GM19452 (cell line): Measurements from ENCODE around the gene DLG2.
A peak's percentile ranks its signal among the peaks of the same experiment; 100 is the strongest.

Experiments used
- ATAC-seq: cut with Tn5 transposase; IDR thresholded peaks from one replicate; pipeline ENCODE4 v1.9.1; 2021; ENCODE audit not compliant: unreplicated experiment

Gene DLG2

GRCh38 chr11:84524422-84525051 lies 1102.6 kb downstream of the DLG2 start:
- ATAC-seq = no peak

- no peak for ATAC-seq
Measured at GRCh38 chr11:84522331-84522730, 1104.8 kb downstream of the DLG2 start.

GRCh38 chr11:84518631-84519183 lies 1108.4 kb downstream of the DLG2 start:
- ATAC-seq = no peak

GRCh38 chr11:84514436-84514835 lies 1112.7 kb downstream of the DLG2 start:
- ATAC-seq = no peak

GRCh38 chr11:84503503-84503902 lies 1123.6 kb downstream of the DLG2 start:
- no peak for ATAC-seq

- no peak for ATAC-seq
Measured at GRCh38 chr11:84501750-84502149, 1125.4 kb downstream of the DLG2 start.

- ATAC-seq = no peak
Measured at GRCh38 chr11:84497981-84498411, 1129.1 kb downstream of the DLG2 start.

- ATAC-seq = no peak
Measured at GRCh38 chr11:84497181-84497580, 1130.0 kb downstream of the DLG2 start.

- no peak for ATAC-seq
Measured at GRCh38 chr11:84496122-84496521, 1131.0 kb downstream of the DLG2 start.

- ATAC-seq = no peak
Measured at GRCh38 chr11:84480131-84480530, 1147.0 kb downstream of the DLG2 start.

GRCh38 chr11:84476581-84476980 lies 1150.6 kb downstream of the DLG2 start:
- no peak for ATAC-seq

GRCh38 chr11:84471501-84471900 lies 1155.6 kb downstream of the DLG2 start:
- ATAC-seq = no peak

- ATAC-seq = no peak
Measured at GRCh38 chr11:84468235-84468634, 1158.9 kb downstream of the DLG2 start.

GRCh38 chr11:84465040-84465439 lies 1162.1 kb downstream of the DLG2 start:
- no peak for ATAC-seq

- ATAC-seq = no peak
Measured at GRCh38 chr11:84455691-84456090, 1171.5 kb downstream of the DLG2 start.

- ATAC-seq = no peak
Measured at GRCh38 chr11:84452211-84452610, 1174.9 kb downstream of the DLG2 start.

- no peak for ATAC-seq
Measured at GRCh38 chr11:84438565-84438964, 1188.6 kb downstream of the DLG2 start.

GRCh38 chr11:84437071-84437980 lies 1189.8 kb downstream of the DLG2 start:
- ATAC-seq = peak; percentile 85

- no peak for ATAC-seq
Measured at GRCh38 chr11:84430661-84431060, 1196.5 kb downstream of the DLG2 start.

- no peak for ATAC-seq
Measured at GRCh38 chr11:84425673-84426072, 1201.5 kb downstream of the DLG2 start.

GRCh38 chr11:84420271-84420670 lies 1206.9 kb downstream of the DLG2 start:
- no peak for ATAC-seq

- ATAC-seq = no peak
Measured at GRCh38 chr11:84419616-84420015, 1207.5 kb downstream of the DLG2 start.
